Vagina (tissue), 2 donors: ENCODE measurements around the gene DIAPH3.

Source experiments
- POLR2A ChIP-seq, 2 donors: fragments of 450-650 bp; IDR thresholded peaks; one replicate each; pipeline ENCODE4 v1.6.1; 2017; ENCODE audit warnings: antibody characterized with exemption in 2 of 2, mild to moderate bottlenecking in 2 of 2, moderate library complexity in 2 of 2
- POLR2AphosphoS5 ChIP-seq, 2 donors: sonication (generic); formaldehyde crosslinking; IDR thresholded peaks; one replicate each; pipeline ENCODE4 v1.9.0; 2017; ENCODE audit warnings: antibody characterized with exemption in 2 of 2, mild to moderate bottlenecking in 2 of 2, low read depth in 1 of 2; ENCODE audit not compliant: insufficient read depth in 1 of 2
- TF ChIP-seq, protein P1 (sequence below), 3 experiments: fragments of 450-650 bp in 2 of 3; fragments of 200-600 bp in 1 of 3; sonication (generic) in 1 of 3; IDR thresholded peaks; one replicate each; pipeline ENCODE4 v1.5.1; 2017 to 2019; ENCODE audit warnings: antibody characterized with exemption in 3 of 3, mild to moderate bottlenecking in 2 of 3, moderate library complexity in 2 of 3

DNA sequence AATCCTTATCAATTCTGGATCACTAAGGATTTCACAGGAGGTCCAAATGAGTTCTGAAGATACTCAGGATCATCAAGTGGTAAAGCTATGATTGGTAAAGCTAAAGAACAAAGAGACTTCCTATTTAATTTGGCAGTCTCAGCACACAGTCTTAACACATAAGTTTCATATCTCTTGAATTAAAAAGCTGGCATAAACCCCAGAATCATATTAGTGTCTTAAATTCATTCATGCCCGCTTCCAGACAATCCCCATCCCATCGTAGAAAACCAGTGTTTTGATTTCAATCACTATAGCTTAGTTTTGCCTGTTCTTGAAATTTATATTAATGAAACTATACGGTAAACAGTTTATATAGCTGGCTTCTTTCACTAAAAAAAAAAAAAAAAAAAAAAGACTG lies 278.7 kb downstream of the DIAPH3 start:
- TF ChIP-seq, protein P1, sequence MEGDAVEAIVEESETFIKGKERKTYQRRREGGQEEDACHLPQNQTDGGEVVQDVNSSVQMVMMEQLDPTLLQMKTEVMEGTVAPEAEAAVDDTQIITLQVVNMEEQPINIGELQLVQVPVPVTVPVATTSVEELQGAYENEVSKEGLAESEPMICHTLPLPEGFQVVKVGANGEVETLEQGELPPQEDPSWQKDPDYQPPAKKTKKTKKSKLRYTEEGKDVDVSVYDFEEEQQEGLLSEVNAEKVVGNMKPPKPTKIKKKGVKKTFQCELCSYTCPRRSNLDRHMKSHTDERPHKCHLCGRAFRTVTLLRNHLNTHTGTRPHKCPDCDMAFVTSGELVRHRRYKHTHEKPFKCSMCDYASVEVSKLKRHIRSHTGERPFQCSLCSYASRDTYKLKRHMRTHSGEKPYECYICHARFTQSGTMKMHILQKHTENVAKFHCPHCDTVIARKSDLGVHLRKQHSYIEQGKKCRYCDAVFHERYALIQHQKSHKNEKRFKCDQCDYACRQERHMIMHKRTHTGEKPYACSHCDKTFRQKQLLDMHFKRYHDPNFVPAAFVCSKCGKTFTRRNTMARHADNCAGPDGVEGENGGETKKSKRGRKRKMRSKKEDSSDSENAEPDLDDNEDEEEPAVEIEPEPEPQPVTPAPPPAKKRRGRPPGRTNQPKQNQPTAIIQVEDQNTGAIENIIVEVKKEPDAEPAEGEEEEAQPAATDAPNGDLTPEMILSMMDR (IDR thresholded peaks at IDR 0.05), result no peak
- no peak for TF ChIP-seq POLR2A (IDR thresholded peaks at IDR 0.05)
- no peak for TF ChIP-seq POLR2AphosphoS5 (IDR thresholded peaks at IDR 0.05; ENCODE audit: insufficient read depth in 1 of 2, low read depth in 1 of 2)
